HG03045 (cell line): Measurements from ENCODE around the gene ACOXL.
A peak's percentile ranks its signal among the peaks of the same experiment; 100 is the strongest.

Experiments used
- ATAC-seq: cut with Tn5 transposase; IDR thresholded peaks from one replicate; pipeline ENCODE4 v1.9.1; 2021; ENCODE audit warnings: mild to moderate bottlenecking, moderate library complexity; ENCODE audit not compliant: unreplicated experiment

The ACOXL gene

DNA sequence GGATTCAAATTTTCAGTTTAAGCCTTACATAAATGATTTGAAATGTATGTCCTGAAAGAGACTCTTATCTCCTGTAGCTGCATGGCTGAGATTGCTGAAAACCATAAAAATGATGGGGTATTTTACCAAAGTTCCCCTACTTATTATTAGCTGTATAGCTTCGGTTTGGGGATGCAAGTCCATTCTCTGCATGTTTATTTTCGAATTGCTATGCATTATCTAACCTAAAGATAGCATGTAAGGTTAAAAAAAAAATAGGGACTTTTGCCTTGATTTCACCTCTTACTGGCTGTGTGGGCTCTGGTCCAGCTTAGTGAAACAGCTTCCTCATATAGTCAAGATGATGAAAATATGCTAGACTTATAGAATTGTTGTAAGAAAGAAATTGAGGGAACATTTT lies 14.0 kb upstream of the ACOXL start:
- ATAC-seq: no peak

DNA sequence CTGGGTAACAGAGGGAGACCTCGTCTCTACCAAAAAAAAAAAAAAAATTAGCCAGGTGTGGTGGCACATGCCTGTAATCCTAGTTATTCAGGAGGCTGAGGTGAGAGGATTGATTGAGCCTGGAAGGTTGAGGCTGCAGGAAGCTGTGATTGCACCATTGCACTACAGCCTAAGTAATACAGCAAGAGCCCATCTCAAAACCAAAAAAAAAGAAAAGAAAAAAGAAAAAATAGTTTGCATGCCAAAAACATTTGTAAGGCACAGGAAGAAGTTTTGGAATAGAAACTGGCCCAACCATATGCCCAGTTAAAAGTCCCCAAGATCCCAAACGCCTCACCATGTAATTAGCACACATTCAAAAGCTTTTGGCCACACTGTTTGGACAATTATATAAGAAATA lies 13.4 kb upstream of the ACOXL start:
- no peak for ATAC-seq

DNA sequence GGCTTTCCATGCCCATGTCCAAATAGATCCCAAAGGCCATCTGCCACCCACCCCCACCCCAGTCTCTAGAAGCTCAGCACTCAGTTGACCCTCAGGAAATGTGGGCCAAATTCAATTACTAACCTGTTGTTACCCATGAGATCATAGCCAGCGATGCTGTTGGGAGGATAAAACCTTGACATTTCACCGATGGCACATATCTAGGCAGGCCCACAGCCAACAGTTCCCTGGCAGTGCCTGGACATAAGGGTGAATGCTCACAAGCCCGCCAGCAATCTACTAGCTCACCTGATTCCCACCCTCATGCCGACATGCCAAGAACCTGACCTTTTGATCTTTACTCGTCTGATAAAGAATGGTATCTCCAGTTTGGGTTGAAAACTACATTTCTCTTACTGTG lies 11.8 kb upstream of the ACOXL start:
- ATAC-seq: no peak

DNA sequence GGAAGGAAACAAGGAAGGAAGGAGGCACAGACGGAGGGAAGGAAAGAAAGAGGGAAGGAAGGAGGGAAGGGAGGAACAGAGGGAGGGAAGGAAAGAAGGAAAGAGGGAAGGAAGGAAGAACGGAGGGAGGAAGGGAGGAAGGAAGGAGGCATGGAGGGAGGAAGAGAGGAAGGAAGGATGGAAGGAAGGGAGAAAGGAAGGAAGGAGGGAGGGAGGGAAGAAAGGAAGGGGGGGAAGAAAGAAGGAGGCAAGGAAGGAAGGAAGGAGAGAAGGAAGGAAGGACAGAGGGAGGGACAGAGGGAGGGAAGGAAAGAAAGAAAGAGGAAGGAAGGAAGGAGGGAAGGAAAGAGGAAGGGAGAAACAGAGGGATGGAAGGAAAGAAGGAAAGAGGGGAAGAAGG lies 7.6 kb upstream of the ACOXL start:
- no peak for ATAC-seq

DNA sequence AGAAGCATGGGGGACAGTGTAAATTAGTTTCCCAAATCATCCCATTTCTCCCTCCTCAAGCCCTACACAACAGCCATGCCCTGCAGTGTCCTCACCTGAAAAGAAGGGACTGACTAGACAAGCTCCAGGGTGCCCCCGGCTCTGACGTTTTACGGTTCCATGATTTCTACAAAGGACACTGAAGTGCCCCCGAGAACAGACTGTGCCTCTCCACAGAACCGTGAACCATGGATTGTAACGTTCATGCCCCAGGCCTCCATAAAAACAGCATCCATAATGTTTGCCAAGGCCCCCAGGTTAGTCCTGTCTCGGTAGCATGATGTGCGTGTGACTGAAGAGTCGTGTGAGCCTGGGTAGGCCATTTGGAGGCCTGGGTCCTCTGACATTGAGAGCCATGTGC lies 7.0 kb upstream of the ACOXL start:
- ATAC-seq: no peak

DNA sequence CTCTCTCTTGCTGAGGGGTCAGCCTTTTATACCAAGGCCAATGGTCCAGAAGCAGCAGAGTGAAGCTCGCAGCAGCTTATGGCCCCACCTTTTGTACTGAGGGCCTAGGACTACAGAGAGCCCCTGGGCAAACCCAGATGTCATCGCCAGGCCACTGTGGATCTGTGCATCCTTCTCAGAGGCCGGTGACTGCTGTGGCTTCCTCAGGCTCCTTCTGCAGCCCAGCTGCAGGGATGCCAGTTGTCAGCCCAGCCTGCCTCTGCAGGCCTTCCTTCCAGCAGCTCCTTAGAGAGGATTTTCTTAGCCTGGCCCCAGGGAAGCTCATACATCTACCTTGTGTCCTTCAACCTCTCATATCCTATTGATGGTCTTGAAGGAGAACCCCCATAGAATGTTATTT lies 6.5 kb upstream of the ACOXL start:
- ATAC-seq: no peak

DNA sequence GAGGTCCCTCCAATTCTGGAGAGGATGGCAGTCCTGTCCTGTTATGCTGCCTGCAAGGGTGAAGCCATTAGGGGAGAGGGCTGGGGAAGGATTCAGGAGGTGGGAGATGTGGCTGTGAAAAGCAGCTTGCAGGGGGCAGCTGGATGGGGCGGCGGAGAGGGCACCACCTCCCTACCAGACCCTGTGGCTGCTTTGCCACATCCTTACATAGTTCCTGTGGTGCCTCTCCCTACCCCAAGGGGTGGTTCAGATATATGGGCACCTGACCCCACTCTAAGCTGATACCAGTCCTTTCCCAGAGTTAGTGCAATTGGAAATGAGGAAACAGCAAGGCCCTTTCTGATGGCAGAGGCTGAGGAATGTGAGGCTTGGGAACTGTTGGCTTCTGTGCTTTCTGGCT lies 6.1 kb upstream of the ACOXL start:
- no peak for ATAC-seq

DNA sequence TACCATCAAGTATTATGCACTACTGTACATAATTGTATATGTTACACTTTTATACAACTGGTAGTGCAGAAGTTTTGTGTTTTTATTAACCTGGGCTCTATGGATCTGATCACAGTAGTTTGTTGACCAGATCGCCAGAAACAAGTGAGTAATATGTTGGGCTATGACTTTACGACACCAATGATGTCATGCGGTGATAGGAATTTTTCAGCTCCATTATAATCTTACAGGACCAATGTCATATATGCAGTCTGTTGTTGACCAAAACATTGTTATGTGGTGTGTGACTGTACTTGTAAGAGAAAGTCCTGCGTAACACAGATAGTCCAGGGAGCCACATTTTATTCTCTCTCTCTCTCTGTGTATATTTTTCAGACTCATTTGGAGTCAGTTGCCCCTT lies 4.5 kb upstream of the ACOXL start:
- ATAC-seq: no peak

DNA sequence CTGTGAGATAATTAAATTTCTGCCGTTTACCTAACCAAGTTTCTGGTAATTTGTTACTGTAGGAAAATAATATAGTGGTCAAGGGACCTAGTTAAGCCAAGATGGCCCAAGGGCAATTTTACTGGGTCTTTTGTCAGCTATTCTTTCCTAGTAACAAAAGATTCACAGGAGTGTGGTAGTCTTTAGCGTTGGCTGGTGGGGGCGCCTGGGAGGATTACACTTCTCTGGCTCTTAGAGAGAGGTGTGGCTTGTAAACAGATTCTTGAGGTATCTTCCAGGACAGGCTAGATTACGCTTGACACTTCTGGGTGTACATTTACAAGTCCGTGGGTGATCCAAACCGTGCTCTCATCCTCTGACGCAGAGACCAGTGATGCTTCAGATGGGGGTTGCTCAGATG lies 3.3 kb upstream of the ACOXL start:
- ATAC-seq: no peak

DNA sequence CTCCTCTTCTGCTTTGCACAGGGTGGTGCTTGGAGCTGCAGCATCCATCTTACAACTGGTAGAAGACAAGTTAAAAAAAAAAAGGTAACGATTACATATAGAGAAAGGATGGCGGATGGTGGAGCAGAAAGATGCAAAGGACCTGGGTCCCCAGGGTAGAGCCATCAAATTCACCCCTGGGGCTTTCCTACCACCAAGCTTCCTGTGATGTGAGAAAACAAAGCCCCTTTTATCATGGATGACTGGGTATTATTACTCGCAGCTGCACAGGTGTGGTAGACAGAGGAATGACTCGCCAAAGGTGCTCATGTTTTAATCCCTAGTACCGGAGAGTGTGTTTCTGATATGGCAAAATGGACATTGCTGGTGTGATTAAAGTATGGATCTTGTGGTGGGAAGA lies 1.3 kb upstream of the ACOXL start:
- ATAC-seq: no peak

DNA sequence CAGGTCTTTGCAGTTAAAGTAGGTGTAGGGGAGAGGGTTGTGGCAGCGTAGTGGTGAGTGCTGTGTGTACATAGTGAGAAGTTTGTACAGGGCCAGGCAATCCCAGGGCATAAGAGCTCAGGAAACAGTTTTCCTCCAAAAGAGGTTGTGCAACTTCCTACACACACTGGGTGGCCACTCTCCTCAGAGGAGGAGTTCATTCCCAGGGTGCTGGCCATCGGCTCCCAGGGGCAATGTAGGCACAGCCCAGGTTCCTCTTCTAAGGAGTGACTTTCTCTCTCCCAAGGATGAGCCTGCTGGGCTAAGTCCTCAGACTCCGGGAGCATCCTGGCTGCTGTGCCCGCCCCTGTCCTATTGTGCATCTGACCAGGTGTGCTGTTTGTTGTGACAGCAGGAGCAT lies 3.0 kb downstream of the ACOXL start:
- no peak for ATAC-seq

DNA sequence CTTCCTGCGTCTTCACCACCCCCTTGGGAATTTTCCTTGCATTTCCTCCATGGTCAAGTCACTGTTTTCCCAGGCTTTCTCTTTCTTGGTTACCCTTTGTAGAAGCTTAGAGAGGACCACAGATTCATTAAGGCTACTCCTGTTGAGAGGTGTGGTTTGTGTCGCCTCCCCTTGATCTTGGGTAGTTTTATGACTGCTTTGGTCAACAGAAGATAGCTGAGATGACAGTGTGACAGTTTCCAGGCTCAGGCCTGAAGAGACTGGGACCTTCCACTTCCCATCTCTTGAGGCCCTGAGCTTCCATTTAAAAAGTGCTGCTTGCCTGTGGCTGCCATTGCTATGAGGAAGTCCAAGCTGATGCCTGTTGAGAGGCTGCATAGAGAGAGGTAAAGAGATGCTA lies 5.4 kb downstream of the ACOXL start:
- no peak for ATAC-seq

DNA sequence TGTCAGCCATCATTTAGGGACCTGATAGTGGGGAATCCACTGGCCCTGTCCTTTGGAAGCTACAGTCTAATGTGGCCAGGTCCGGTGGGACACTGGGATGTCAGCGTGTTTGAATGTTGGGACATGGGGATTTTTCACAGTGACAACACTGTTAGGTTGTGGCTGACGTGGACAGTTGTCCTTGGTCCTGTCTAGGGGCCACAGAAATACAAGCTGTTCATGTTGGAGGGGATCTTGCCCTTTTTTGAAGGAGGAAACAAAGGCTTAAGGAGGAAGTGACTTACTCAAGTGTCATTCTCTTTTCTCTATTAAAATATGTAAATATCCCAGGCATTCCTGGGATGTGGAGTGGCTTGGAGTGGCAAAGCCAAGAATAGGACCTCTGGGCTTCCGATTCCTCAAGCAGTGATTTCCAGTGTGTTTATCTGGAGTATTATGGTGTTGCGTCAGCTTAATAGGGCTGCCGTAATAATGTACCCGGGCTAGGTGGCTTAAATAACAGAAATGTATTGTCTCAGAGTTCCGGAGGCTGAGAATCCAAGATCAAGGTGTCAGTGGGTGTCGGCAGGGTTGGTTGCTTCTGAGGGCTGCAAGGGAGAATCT lies 8.5 kb downstream of the ACOXL start:
- no peak for ATAC-seq

DNA sequence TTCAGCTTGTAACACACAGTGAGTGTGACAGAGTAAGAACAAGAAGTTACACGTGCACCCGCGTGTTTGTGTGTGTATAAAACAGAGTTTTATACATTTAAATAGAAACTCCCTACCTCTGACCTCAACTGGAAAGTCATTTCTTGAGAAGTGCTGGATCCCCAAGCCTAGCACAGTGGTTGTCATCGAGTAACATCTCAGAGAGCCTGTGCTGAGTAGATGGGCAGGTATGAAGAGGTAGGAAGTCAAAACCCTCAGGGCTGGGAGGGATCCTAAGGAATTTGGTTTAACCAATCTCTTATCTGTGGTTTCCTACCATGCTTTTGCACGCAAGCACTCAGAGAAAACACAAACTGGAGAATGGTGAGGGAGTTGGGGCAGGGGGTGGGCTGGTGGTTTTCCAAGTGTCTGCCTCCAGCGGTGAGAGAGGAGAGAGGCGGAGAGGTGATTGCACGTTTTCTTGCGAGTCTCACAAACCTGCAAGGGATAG lies 9.2 kb downstream of the ACOXL start:
- no peak for ATAC-seq

DNA sequence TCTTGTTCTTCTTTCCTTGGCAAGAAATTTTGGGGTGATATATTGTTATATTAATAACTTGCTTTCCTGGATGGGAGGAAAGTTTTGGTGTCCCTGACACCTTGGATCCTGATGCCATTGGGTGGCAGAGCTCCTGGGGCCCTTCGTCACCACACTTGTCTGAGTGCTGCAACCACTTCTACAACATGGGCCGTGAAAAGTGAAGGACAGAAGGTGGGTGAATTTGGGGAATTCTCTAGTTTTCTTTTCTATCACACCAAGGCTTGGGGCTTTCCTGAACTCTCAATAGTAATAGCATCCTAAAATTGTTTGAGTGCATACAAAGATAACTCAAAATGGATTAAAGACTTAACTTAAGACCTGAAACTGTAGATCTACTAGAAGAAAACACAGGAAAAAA lies 10.0 kb downstream of the ACOXL start:
- ATAC-seq: no peak

DNA sequence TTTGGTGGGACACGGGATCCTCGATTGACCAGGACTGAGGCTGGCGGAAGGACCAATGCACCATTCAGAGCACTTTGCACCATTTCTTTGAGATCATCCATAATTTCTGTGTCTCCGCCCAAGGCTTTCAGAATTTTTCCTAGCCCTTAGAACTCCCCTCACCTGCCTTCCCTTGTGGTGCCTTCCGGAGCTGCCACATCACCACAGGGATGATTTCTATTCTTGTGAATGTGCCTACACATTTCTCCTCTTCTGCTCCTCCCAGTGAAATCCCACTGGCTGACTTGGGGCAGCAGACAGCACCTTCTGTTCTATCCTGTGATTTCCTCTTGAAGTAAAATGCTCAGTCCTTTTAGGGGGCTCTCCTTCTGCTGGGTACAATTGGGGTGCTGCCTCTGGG lies 11.2 kb downstream of the ACOXL start:
- no peak for ATAC-seq

DNA sequence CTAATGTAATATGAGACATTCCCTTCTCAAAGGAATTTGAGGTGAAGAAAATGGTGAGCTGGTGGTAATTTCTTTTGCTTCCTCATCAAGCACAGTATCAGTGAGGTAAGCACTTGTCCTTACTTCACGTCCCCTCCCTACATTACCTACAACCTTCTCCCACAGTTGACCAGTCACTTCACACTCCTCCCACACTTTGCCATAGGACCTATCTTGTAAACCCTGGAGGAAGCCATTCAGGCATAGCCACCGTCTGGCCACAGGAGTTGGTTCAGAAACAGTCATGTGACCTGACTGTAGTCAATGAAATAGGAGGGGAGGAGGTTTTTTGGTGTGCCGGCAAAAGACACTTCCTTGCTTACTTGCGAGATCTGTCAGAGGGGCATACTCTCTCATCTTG lies 12.1 kb downstream of the ACOXL start:
- ATAC-seq: no peak

DNA sequence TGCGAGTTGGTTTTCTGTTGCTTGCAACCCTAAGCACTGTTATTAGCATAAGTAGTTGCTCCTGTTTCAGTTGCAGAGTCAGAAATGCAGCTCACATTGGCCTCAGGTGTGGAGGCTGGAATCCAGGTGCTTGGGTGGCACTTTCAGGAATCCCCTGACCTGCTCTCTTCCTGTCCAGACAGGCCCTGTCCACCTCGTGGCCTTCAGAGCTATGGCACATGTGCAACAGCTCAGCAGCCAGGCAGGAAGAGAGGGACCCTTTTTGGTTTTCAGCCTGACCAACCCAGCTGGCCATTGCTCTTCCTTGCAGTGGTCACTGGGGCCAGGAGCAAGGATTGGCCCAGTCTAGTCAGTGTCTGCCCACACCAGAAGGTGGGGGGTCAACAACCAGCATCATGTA lies 12.7 kb downstream of the ACOXL start:
- ATAC-seq: no peak

DNA sequence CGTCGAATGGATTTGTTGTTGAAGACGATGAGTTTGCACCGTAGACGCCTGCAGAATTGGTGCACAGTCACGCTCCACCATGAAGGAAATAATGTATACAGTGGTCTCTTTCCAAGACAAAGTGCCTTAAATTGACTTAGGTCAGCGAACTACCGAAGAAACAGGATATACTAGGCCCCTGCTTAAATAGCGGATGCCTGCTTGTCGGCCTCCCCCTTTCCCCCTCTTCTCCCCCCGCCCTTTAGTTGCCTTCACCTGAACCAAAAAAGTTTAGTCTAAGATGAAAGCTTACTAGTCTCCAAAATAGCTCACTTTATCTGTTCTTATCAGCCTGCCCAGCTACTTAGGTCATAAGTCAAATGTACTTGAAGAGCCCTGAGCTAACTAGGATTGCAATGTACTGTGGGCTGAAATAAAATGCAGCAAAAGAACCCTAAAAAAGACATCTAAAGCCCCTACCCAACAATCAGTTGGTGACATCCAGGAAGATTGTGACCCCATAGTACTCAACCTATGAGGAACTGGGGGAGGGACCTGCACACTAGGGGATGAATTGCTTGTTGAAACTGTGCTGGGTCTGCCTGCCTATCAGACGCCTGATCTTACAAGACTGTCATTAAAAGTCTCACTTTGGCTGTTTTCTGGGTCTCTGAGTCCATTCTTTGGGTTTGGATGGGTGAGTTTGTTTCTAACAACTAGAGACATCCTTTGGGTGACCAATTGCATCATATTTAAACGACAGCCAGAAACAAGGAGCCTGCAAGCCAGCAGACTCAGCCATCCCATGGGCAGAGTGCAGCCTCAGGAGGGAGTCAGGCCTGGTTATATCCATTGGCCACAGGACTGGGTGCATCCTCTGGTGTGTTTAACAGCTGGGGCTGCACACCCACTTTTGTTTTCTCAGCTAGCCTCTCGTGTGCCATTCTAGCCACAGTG lies 14.5 kb downstream of the ACOXL start:
- no peak for ATAC-seq

DNA sequence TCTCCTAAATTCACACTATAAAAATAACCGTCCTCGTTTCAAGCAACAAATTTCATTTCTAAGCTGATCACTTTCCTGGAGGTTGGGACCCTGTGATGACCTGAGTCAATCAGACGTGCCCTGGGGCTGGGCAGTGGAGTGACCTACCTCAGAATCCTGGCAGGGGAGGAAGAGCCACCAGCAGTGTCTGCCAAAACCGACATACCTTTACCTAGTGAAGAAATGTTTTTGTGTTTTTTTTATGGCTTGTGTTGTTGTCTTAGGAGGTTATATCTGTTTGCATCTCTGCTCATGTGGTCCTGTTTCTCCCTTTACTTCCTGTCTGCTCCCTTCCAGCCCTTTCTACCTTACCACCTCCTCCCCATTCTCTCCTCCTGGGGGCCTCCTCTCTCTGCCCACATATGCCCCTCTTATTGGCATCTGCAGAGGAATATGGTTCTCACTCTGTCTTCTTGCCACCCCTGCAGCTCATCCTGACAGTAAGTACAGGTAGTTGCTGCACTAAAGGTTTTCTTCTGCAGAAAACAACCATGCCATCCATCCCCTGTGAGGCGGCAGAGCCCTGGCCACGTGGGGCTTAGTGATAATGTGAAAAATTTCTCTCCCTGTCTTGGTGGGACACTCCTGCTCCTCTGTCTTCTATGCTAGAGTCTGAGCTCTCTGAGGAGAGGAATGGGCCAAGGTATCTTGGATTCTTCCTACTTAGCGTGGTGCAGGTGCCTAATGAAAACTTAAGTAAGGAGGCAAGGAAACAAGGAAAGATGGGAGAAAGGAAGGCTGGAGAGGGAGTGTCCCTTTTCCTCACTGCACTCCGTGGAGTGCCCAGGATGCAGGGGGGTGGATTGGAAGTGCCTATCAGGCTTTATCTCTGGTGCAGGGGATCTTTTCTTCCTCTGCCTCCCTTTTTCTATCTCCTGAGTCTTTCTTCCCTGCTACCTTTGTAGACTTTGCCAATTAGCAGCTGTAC lies 15.4 kb downstream of the ACOXL start:
- no peak for ATAC-seq

DNA sequence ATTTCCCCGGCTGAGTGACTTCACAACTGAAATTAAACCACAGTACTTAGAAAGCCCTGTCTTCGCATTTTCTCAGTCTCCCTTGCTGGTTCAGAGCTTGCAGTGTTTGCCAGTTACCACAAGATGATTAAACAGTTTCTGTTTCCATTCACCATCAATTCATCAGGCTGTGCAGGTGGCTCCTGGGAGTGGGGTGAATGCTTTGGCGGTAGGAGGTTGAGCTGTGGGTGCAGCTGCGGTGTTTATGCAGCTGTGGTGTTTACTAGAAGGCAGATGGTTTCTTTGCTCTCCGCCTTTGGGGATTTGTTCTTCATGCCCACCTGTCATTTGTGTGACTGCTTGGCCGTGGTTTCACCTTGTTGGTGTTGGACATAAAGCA lies 16.1 kb downstream of the ACOXL start:
- ATAC-seq: peak; percentile 93
